Measurements from ENCODE around the gene CNTN5.

DNA sequence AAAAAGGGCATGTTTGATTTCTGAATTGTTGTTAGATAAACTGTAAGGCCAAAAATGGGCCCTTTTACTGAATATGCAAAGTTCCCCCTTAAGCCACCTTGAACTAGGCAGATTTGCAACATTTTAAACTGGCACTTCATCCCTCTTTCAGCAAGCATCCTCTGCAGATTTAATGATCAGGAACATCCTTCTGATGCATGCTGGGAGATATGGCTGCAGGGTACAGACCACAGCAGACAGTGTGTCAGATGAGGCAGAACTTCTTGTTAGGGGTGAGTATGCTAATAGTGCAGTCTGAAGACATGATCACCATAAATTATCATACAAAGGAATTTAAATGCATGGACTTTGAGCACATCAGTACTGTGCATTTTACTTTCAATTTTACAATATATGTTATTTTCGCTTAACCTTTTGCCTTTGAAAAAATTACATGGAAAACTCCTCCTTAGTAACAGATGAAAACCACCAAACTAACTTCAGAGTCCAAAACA lies 1203.8 kb downstream of the CNTN5 start:
- no peak for TF ChIP-seq EZH2phosphoT487 (IDR thresholded peaks at IDR 0.05; ENCODE audit: borderline replicate concordance, low read length)
- TF ChIP-seq, protein P1, sequence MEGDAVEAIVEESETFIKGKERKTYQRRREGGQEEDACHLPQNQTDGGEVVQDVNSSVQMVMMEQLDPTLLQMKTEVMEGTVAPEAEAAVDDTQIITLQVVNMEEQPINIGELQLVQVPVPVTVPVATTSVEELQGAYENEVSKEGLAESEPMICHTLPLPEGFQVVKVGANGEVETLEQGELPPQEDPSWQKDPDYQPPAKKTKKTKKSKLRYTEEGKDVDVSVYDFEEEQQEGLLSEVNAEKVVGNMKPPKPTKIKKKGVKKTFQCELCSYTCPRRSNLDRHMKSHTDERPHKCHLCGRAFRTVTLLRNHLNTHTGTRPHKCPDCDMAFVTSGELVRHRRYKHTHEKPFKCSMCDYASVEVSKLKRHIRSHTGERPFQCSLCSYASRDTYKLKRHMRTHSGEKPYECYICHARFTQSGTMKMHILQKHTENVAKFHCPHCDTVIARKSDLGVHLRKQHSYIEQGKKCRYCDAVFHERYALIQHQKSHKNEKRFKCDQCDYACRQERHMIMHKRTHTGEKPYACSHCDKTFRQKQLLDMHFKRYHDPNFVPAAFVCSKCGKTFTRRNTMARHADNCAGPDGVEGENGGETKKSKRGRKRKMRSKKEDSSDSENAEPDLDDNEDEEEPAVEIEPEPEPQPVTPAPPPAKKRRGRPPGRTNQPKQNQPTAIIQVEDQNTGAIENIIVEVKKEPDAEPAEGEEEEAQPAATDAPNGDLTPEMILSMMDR (conservative IDR thresholded peaks at IDR 0.05; ENCODE audit: low read depth, low read length): no peak
